CD14-positive monocyte (primary cell): ENCODE data around the gene HEYL. TPM values are rescaled to one million over a fixed set of nuclear protein-coding genes. Genes with fewer than 3 reads are reported as not detected.

Source experiments
- DNase-seq, 3 donors: peaks; one replicate each; pipeline ENCODE4 v3.0.0-alpha.2; 2011 to 2022
- H2AFZ ChIP-seq: 2 replicates; pipeline ENCODE4 v1.6.0; 2012; ENCODE audit warnings: mild to moderate bottlenecking, low read depth, low read length, inconsistent platforms; ENCODE audit not compliant: insufficient read depth, poor library complexity, severe bottlenecking
- H3K27ac ChIP-seq, 2 donors: 1 replicate in 1 of 2; 2 replicates in 1 of 2; pipeline ENCODE4 v1.5.1; 2012 to 2013; ENCODE audit warnings: low read length in 2 of 2, control low read depth in 1 of 2, inconsistent platforms in 1 of 2, low read depth in 1 of 2, mild to moderate bottlenecking in 1 of 2
- H3K27me3 ChIP-seq, 2 donors: one replicate each; pipeline versions ENCODE4 v1.6.0 to v1.6.1; 2011 to 2013; ENCODE audit warnings: low read length in 2 of 2; ENCODE audit not compliant: control insufficient read depth in 2 of 2, insufficient read depth in 2 of 2
- H3K36me3 ChIP-seq, 2 donors: replicated peaks in 1 of 2; 1 replicate in 1 of 2; 2 replicates in 1 of 2; pipeline versions ENCODE4 v1.5.1 to v1.6.1; 2012 to 2013; ENCODE audit warnings: low read length in 2 of 2, control low read depth in 1 of 2, inconsistent platforms in 1 of 2, mild to moderate bottlenecking in 1 of 2; ENCODE audit not compliant: insufficient read depth in 2 of 2, control insufficient read depth in 1 of 2
- H3K4me1 ChIP-seq, 2 donors: 1 replicate in 1 of 2; 2 replicates in 1 of 2; pipeline versions ENCODE4 v1.5.1 to v1.6.1; 2012 to 2013; ENCODE audit warnings: low read length in 2 of 2, control low read depth in 1 of 2, inconsistent platforms in 1 of 2, mild to moderate bottlenecking in 1 of 2, moderate library complexity in 1 of 2; ENCODE audit not compliant: insufficient read depth in 2 of 2, control insufficient read depth in 1 of 2
- H3K4me2 ChIP-seq: replicated peaks from 2 replicates; pipeline ENCODE3; 2012; ENCODE audit warnings: low read length, moderate library complexity, mild to moderate bottlenecking; ENCODE audit not compliant: poor library complexity, severe bottlenecking; ENCODE audit errors: extremely low read depth
- H3K4me3 ChIP-seq, 3 experiments: fragments of 200-600 bp in 1 of 3; sonication (generic) in 1 of 3; replicated peaks in 1 of 3; 1 replicate in 2 of 3; 2 replicates in 1 of 3; pipeline ENCODE4 v1.5.1; 2011 to 2013; ENCODE audit warnings: low read length in 3 of 3, mild to moderate bottlenecking in 3 of 3, control low read depth in 2 of 3, low read depth in 2 of 3, inconsistent platforms in 1 of 3, moderate library complexity in 1 of 3
- H3K79me2 ChIP-seq: 2 replicates; pipeline ENCODE4 v1.6.0; 2012; ENCODE audit warnings: mild to moderate bottlenecking, control low read depth, inconsistent platforms, low read length, moderate library complexity; ENCODE audit not compliant: insufficient read depth
- H3K9ac ChIP-seq: 2 replicates; pipeline ENCODE4 v1.6.0; 2017; ENCODE audit warnings: low read length, mild to moderate bottlenecking; ENCODE audit not compliant: insufficient read depth, poor library complexity, severe bottlenecking
- H3K9me3 ChIP-seq, 2 donors: replicated peaks in 1 of 2; 1 replicate in 1 of 2; 2 replicates in 1 of 2; pipeline versions ENCODE4 v1.5.1 to v1.6.1; 2012 to 2013; ENCODE audit warnings: low read length in 2 of 2, control low read depth in 1 of 2; ENCODE audit not compliant: control insufficient read depth in 1 of 2, insufficient read depth in 1 of 2
- H4K20me1 ChIP-seq: 2 replicates; pipeline ENCODE4 v1.6.0; 2012; ENCODE audit warnings: mild to moderate bottlenecking, low read length, control low read depth, moderate library complexity; ENCODE audit not compliant: insufficient read depth
- H3K27ac Mint-ChIP-seq, 7 donors: one replicate each; pipeline ENCODE4 v1.8.0; 2020; ENCODE audit warnings: mild to moderate bottlenecking in 7 of 7, mixed read lengths in 7 of 7, moderate library complexity in 6 of 7, inconsistent platforms in 2 of 7
- H3K27me3 Mint-ChIP-seq, 3 donors: one replicate each; pipeline ENCODE4 v1.8.0; 2021 to 2022; ENCODE audit warnings: low read depth in 3 of 3, mild to moderate bottlenecking in 3 of 3, mixed read lengths in 3 of 3, moderate library complexity in 3 of 3, inconsistent platforms in 1 of 3
- H3K36me3 Mint-ChIP-seq, 2 donors: one replicate each; pipeline ENCODE4 v1.8.0; 2020; ENCODE audit warnings: mixed read lengths in 2 of 2, inconsistent platforms in 1 of 2, mild to moderate bottlenecking in 1 of 2
- H3K4me1 Mint-ChIP-seq: one replicate; pipeline ENCODE4 v1.8.0; 2020; ENCODE audit warnings: mild to moderate bottlenecking, mixed read lengths
- H3K4me3 Mint-ChIP-seq, 2 donors: one replicate each; pipeline ENCODE4 v1.8.0; 2020; ENCODE audit warnings: mild to moderate bottlenecking in 2 of 2, mixed read lengths in 2 of 2, moderate library complexity in 1 of 2
- H3K9me3 Mint-ChIP-seq, 7 donors: one replicate each; pipeline ENCODE4 v1.8.0; 2020 to 2022; ENCODE audit warnings: mixed read lengths in 7 of 7, mild to moderate bottlenecking in 6 of 7, moderate library complexity in 6 of 7, inconsistent platforms in 2 of 7
- whole genome bisulfite sequencing: methylation state at CpG from one replicate; pipeline ENCODE4 v1.1.5; 2013; ENCODE audit warnings: missing lambda C conversion rate; ENCODE audit not compliant: insufficient coverage; 5-methylcytosine and 5-hydroxymethylcytosine counted together
- intact Hi-C, 2 donors: fragments of 100-400 bp; cut with micrococcal nuclease; formaldehyde crosslinking; loops; one replicate each; pipeline versions ENCODE4 v1.15.0 to v1.15.1; 2023
- polyA plus RNA-seq, 3 donors: library from polyadenylated mRNA; depleted of rRNA in 1 of 3; unstranded in 2 of 3; stranded (reverse) in 1 of 3; fragments of 300-500 nt in 2 of 3; fragments of >200 nt in 1 of 3; fragmentation: Illumina TruSeq in 2 of 3; gene quantifications; 1 replicate in 2 of 3; 2 replicates in 1 of 3; pipeline ENCODE4 v1.2.3, GENCODE V29; 2012 to 2021
- TF ChIP-seq, protein P1 (sequence below): fragments of 200-600 bp; IDR thresholded peaks from one replicate; pipeline ENCODE4 v1.8.0; 2022; ENCODE audit warnings: antibody characterized with exemption, mild to moderate bottlenecking

Gene HEYL
- polyA plus RNA-seq, 3 donors, result 0.04 to 0.15 (median 0.15) TPM

DNA sequence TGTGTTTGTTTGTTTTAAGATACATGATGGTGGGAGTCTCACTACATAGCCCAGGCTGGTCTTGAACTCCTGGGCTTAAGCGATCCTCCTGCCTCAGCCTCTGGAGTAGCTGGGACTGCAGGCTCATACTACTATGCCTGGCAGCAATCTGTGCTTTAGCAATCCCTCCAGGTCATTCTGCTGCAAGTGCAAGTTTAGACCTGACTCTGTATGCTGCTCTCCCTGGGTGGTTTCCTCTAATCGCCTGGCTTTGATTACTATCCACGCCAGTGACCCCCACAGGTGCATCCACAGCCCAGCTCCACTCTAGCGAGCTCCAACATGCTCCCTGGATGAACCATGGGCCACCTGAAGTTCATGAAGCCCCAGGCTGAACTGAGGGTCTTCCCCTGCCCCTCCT is 47.4 kb downstream of the HEYL start:
- Mint-ChIP-seq H3K4me3 (no peak overlapping the region), H3K36me3 (no peaks in the 10 kb centered on the region), H3K9me3 (no peaks in the 10 kb centered on the region), H3K27ac (no peak overlapping the region), H3K27me3 (peaks cover 0 to 4% (median 2%) of the 10 kb centered on the region in 3 donors), H3K4me1 (no peaks in the 10 kb centered on the region)
- intact Hi-C loops, result no loop called here
- Histone ChIP-seq H3K79me2 (no peaks in the 10 kb centered on the region), H3K4me3 (no peak overlapping the region), H4K20me1 (no peaks in the 10 kb centered on the region), H3K36me3 (no peaks in the 10 kb centered on the region), H3K4me2 (no peak overlapping the region), H3K9me3 (no peaks in the 10 kb centered on the region), H2AFZ (no peak overlapping the region), H3K27ac (no peak overlapping the region), H3K9ac (no peak overlapping the region), H3K4me1 (no peaks in the 10 kb centered on the region), H3K27me3 (no peaks in the 10 kb centered on the region)
- DNase-seq, result no peak
- 95% methylated on average over 3 of the region's 4 CpGs for WGBS
- TF ChIP-seq, protein P1, sequence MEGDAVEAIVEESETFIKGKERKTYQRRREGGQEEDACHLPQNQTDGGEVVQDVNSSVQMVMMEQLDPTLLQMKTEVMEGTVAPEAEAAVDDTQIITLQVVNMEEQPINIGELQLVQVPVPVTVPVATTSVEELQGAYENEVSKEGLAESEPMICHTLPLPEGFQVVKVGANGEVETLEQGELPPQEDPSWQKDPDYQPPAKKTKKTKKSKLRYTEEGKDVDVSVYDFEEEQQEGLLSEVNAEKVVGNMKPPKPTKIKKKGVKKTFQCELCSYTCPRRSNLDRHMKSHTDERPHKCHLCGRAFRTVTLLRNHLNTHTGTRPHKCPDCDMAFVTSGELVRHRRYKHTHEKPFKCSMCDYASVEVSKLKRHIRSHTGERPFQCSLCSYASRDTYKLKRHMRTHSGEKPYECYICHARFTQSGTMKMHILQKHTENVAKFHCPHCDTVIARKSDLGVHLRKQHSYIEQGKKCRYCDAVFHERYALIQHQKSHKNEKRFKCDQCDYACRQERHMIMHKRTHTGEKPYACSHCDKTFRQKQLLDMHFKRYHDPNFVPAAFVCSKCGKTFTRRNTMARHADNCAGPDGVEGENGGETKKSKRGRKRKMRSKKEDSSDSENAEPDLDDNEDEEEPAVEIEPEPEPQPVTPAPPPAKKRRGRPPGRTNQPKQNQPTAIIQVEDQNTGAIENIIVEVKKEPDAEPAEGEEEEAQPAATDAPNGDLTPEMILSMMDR, result no peak

DNA sequence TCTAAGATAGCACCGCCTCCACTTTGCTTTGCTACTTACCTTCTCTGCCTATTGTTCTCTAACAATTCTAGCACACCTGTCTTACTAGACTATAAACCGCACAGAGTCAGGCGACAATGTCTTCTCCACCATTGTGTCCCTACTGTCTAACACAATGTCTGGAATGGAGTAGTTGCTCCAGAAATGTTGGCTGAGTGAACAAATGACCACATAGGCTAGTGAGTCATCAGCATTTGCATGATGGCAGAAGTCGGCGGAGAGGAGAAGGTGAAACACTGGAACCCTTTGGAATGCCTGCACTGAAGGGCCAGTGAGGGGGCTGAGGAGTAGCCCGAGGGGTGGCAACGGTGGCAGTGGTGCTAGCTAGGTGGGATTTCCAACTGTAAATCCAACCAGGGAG is 48.9 kb downstream of the HEYL start:
- H3K9me3 Mint-ChIP-seq, result no peaks in the 10 kb centered on the region
- Histone ChIP-seq H3K27ac (no peak overlapping the region), H3K4me2 (no peak overlapping the region), H3K9me3 (no peaks in the 10 kb centered on the region), H3K4me1 (no peaks in the 10 kb centered on the region), H3K9ac (no peak overlapping the region), H3K27me3 (no peaks in the 10 kb centered on the region), H2AFZ (no peak overlapping the region), H3K79me2 (no peaks in the 10 kb centered on the region), H3K4me3 (no peak overlapping the region), H3K36me3 (no peaks in the 10 kb centered on the region), H4K20me1 (no peaks in the 10 kb centered on the region)
- TF ChIP-seq, protein P1, result no peak
- H3K27me3 Mint-ChIP-seq, result peaks cover 0 to 4% (median 2%) of the 10 kb centered on the region in 3 donors
- no peaks in the 10 kb centered on the region for H3K36me3 Mint-ChIP-seq
- no peaks in the 10 kb centered on the region for H3K4me1 Mint-ChIP-seq
- intact Hi-C loops, result no loop called here
- H3K4me3 Mint-ChIP-seq, result no peak overlapping the region
- WGBS, result 93% methylated on average over 4 of the region's 7 CpGs
- H3K27ac Mint-ChIP-seq, result no peak overlapping the region
- no peak for DNase-seq
